Measurements from ENCODE around the gene DEDD. TPM values are rescaled to one million over a fixed set of nuclear protein-coding genes. Genes with fewer than 3 reads are reported as not detected.

Gene DEDD
- total RNA-seq, 1 experiment from 2014 or later, result 18.8 TPM

Small RNA genes lying within 50 kb of the gene (small RNA-seq; reads per million reads assigned to genes)
- gene RF01225, result 0 reads per million in 2 experiments

Other genes starting within 250 kb of the DEDD start
- not detected in 2 replicates for gene ITLN1, start 247.5 kb downstream of the DEDD start, total RNA-seq (2014; rRNA removed; shearing (Covaris generic))
- gene ITLN2, start 177.9 kb downstream of the DEDD start, total RNA-seq (2014; rRNA removed; shearing (Covaris generic)), result 0.69 and 0.90 TPM in 2 replicates
- gene F11R, start 111.5 kb downstream of the DEDD start, total RNA-seq (2014; rRNA removed; shearing (Covaris generic)), result 6.4 and 7.3 TPM in 2 replicates
- 0.98 and 1.8 TPM in 2 replicates for gene TSTD1, start 93.7 kb downstream of the DEDD start, total RNA-seq (2014; rRNA removed; shearing (Covaris generic))
- gene USF1, start 86.7 kb downstream of the DEDD start, total RNA-seq (2014; rRNA removed; shearing (Covaris generic)), result 48.9 and 50.4 TPM in 2 replicates
- gene ARHGAP30, start 62.8 kb downstream of the DEDD start, total RNA-seq (2014; rRNA removed; shearing (Covaris generic)), result not detected in 2 replicates
- 0.11 and 0.21 TPM in 2 replicates for gene NECTIN4, start 43.1 kb downstream of the DEDD start, total RNA-seq (2014; rRNA removed; shearing (Covaris generic))
- not detected in 2 replicates for gene KLHDC9, start 34.3 kb downstream of the DEDD start, total RNA-seq (2014; rRNA removed; shearing (Covaris generic))
- gene PFDN2, start 14.6 kb downstream of the DEDD start, total RNA-seq (2014; rRNA removed; shearing (Covaris generic)), result 84.1 and 92.3 TPM in 2 replicates
- 23.5 and 27.2 TPM in 2 replicates for gene NIT1, start 14.6 kb downstream of the DEDD start, total RNA-seq (2014; rRNA removed; shearing (Covaris generic))
- 87.4 and 89.2 TPM in 2 replicates for gene UFC1, start 21.3 kb upstream of the DEDD start, total RNA-seq (2014; rRNA removed; shearing (Covaris generic))
- 4.0 and 4.7 TPM in 2 replicates for gene USP21, start 26.8 kb upstream of the DEDD start, total RNA-seq (2014; rRNA removed; shearing (Covaris generic))
- 11.1 and 13.8 TPM in 2 replicates for gene PPOX, start 33.8 kb upstream of the DEDD start, total RNA-seq (2014; rRNA removed; shearing (Covaris generic))
- gene B4GALT3, start 44.8 kb upstream of the DEDD start, total RNA-seq (2014; rRNA removed; shearing (Covaris generic)), result 53.9 and 55.9 TPM in 2 replicates
- gene ADAMTS4, start 66.4 kb upstream of the DEDD start, total RNA-seq (2014; rRNA removed; shearing (Covaris generic)), result 0.03 TPM in 1 of 2 replicates, not detected in the other
- 134 and 147 TPM in 2 replicates for gene NDUFS2, start 69.7 kb upstream of the DEDD start, total RNA-seq (2014; rRNA removed; shearing (Covaris generic))
- 2.6 TPM in 1 of 2 replicates, not detected in the other for gene FCER1G, start 82.6 kb upstream of the DEDD start, total RNA-seq (2014; rRNA removed; shearing (Covaris generic))
- gene APOA2, start 91.0 kb upstream of the DEDD start, total RNA-seq (2014; rRNA removed; shearing (Covaris generic)), result not detected in 2 replicates
- 11.3 and 11.7 TPM in 2 replicates for gene TOMM40L, start 93.4 kb upstream of the DEDD start, total RNA-seq (2014; rRNA removed; shearing (Covaris generic))
- not detected in 2 replicates for gene NR1I3, start 105.5 kb upstream of the DEDD start, total RNA-seq (2014; rRNA removed; shearing (Covaris generic))
- gene PCP4L1, start 126.1 kb upstream of the DEDD start, total RNA-seq (2014; rRNA removed; shearing (Covaris generic)), result not detected in 2 replicates
- gene MPZ, start 177.3 kb upstream of the DEDD start, total RNA-seq (2014; rRNA removed; shearing (Covaris generic)), result 3.4 and 3.6 TPM in 2 replicates
- gene SDHC, start 181.7 kb upstream of the DEDD start, total RNA-seq (2014; rRNA removed; shearing (Covaris generic)), result 36.6 and 53.0 TPM in 2 replicates
- not detected in 2 replicates for gene CFAP126, start 235.2 kb upstream of the DEDD start, total RNA-seq (2014; rRNA removed; shearing (Covaris generic))